Epidermal melanocyte (primary cell): ENCODE data around the gene CCDC61.

ENCODE experiments used
- DNase-seq: peaks from one replicate; pipeline ENCODE4 v3.0.0; 2011; ENCODE audit warnings: low spot score; ENCODE audit not compliant: insufficient read length

Gene CCDC61

GRCh38 chr19:45973553-45974338, 21.5 kb upstream of the CCDC61 start, which contains the start of gene NOVA2:
TSS of gene NOVA2 (minus strand) at chr19:45973865. CDS start at chr19:45973351, 514 bp downstream.
- no peak for DNase-seq

DNA sequence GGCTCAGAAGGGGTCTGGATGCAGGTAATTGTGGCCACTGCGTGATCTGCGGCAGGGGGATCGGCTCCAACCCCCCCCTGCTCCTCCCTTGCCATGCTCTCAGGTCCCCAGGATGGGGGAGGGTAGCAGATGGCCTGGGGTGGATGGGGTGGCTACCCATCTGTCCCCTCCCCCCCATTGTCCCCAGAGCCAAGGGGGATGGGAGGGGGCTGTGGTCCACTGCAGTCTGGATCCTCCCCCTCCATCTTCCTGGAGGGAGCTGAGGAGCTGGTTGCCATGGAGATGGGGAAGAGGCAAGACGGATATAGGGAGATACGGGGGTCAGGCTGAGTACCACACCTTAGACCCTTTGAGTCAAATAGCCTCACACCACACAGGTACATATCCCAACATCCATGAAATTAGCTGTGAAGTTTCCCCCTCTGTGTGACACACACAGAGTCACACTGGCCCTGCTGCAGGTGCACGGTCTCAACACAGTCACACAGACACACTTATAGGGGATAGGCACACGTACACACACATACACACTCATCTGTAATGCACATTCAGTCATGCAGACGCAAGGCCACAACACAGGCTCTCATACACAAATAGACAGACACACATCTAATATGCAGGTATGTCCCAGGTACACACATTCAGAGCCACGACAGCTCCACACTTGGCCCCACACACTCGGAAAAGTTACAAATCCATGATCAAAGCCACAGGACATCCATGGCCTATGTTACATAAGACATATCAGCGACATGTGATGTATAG, 19.8 kb upstream of the CCDC61 start:
- no peak for DNase-seq

- DNase-seq: no peak
Measured at GRCh38 chr19:45976178-45976577, 19.1 kb upstream of the CCDC61 start.

DNA sequence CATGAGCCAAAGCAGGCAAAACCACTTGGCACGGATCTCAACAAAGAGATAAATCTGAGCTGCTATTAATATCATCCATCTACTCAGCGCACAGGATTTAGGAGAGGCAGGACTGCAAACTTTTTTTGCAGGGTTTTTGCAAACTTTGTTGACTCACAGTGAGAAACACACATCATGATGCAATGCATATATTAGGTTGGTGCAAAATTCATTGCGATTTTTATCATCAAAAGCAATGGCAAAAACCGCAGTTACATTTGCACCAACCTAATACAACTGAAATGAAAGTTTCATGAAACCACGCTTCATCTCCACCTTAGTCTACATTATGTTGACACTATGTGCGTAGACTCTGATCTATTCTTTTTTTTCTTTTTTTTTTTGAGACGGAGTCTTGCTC, 17.1 kb upstream of the CCDC61 start:
- no peak for DNase-seq

DNA sequence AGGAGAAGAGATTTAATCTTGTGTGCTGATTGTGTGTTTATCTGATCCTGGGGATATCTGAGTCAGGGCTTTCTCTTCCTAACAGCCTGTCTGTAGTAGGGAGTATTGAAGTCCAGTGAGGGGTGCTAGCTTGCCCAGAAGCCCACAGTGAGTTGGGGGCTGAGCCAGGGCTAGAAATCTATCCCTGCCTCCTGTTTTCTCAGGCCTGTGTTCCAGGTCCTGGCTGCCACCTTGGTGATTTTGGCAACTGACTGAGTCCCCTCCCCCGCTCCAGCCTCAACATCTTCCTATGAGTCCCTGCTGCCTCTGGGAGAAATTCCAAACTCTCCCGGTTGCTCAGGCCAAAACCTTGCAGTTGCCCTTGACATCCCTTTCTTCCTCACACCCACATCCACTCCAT, 13.9 kb upstream of the CCDC61 start:
- DNase-seq: no peak

GRCh38 chr19:45985321-45985720, 9.9 kb upstream of the CCDC61 start:
- DNase-seq: no peak

DNA sequence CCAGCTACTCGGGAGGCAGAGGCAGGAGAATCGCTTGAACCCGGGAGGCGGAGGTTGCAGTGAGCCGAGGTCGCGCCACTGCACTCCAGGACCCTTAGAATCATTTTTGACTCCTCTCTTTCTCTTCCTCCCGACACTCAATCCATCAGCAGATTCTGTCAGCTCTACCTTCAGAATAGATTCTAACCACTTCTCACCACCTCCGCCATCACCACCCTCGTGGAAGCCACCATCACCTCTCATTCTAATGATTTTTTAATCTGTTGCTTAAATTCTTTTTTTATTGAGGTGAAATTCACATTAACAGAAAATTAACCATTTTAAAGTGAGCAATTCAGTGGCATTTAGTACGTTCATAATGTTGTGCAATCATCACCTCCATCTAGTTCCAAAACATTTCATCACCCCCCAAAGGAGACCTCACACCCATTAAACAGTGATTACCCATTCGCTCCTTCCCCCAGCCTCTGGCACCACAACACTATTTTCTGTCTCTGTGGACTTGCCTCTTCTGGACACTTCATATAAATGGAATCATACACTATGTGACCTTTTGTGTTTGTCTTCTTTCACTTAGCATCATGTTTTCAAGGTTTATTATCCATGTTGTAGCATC, 5.0 kb upstream of the CCDC61 start:
- no peak for DNase-seq

DNA sequence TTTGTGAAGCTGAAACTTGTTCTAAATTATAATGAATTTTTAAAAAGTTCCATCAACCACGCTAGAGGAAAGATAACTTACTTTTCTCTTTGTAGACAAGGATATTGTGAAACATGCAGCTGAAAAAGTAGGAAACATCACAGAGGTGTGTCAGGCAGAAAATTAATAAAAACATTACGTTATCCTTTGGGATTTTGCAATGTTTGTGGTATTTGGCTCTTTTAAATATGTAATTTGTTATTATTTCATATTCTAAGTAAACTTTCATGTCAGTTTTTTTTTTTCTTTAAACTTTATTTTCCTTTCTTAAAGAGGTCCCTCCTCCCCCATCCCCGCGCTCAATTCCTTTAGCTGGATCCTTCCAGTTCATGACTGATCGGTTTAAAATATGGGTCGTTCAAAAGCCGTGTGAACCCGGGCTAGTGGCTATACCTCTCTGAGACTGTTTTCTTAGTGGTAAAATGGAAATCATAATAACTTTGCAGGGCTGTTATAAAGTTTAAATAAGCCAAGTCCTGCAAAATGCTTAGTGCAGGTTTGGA, 740 bp upstream of the CCDC61 start:
- DNase-seq: no peak

DNA sequence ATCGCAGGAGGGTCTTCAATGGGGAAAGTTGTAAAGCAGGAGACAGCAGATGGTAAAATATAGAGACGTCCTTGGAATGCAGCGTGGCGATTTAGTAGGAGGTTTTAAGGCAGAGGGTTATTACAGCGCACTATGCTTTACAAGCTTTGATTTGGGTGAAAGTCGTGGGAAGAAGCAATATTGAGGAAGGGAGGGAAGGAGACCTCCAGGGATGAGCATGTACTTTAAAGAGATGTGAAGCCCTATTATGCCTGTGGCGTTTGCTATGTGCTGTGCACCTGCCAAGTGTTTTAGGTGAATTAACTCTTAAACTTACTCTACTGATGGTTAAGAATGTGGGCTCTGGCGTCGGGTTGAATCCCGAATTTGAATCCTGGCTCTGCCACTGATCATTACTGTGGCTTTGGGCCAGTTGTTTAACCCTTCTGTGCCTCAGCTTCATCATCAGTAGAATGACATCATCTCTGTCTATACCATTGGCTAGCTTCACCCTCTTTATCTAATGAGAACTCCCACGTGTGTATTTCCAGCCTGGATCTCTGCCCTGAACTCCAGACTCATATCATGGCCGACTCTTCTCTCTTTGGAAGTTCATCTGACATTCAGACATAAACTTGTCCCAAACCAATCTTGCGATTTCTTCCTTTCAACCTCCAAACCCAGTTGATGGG, 583 bp downstream of the CCDC61 start:
- no peak for DNase-seq

DNA sequence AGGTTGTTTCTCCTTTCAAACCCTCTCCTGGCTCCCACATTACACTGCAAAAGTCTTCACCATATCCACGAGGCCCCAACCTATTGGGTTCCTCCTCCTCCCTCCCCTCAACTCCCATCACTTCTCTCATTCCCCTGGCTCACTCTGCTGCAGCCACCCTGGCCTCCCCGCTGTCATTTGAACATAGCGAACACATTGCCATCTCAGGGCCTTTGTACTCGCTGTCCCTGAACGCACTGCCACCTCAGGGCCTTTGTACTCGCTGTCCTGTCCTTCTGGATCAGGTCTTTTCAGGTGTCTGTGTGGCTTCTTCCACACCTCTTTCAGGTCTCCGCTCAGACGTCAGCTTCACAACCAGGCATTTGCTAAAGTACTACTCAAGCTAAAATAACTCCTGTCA, 1.7 kb downstream of the CCDC61 start:
- no peak for DNase-seq

GRCh38 chr19:45998834-45999233, 3.6 kb downstream of the CCDC61 start:
- no peak for DNase-seq

DNA sequence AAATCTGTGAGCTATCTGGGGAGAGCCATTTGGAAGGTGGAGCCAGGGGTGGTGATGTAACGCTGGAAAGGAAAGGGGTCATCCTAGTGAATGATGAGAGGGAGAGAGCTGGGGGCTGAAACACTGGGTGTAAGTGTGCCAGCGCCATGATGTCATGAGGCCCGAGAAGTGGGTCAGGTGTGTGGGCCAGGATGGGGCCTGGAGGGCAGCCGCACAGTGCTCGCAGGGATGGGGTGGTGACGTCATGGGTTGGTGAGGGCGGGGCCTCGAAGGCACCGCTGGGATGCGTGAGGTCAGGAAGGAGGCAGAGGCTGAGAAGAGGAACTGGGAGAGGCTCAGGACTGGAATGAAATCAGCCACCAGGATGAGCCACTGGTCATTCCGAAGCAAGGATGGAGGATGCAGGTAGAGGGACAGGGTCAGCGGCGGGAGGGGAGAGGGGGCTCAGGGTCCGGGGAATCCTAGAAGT, 4.4 kb downstream of the CCDC61 start:
- DNase-seq: no peak

DNA sequence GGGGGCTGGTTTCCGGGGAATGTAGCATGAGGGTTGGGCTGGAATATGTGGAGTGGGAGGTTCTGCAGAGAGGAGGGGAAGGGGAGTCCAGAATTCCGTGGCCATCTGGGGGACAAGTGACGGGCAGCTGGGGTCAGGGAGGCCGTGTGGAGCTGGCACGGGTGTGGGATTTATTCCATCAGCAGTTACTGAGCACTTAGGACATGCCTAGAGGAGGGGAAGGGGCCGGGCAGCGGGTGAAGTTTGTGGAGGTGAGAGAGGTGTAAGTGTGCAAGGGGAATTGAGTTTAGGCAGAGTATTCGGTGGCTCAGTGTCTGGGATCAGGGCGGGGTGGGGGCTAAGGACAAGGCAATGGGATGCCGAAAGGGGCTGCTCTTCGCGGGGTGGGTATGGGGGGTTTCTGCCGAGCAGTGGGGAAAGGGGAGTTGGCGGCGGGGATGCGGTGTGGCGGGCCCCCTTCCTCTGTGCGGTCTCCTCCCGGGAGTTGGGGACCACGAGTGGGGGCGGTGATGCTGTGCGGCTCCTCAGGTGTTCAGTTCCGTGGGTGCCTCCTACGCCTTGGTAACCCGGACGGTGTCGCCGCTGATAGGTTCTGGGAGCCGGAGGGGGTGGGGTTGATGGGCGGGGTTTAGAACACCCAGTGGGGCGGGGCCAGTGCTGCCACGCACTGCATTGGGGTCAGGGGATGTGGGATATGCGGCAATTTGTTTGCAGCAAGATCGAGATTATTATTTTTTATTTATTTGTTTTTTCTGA, 5.4 kb downstream of the CCDC61 start:
- DNase-seq: no peak

DNA sequence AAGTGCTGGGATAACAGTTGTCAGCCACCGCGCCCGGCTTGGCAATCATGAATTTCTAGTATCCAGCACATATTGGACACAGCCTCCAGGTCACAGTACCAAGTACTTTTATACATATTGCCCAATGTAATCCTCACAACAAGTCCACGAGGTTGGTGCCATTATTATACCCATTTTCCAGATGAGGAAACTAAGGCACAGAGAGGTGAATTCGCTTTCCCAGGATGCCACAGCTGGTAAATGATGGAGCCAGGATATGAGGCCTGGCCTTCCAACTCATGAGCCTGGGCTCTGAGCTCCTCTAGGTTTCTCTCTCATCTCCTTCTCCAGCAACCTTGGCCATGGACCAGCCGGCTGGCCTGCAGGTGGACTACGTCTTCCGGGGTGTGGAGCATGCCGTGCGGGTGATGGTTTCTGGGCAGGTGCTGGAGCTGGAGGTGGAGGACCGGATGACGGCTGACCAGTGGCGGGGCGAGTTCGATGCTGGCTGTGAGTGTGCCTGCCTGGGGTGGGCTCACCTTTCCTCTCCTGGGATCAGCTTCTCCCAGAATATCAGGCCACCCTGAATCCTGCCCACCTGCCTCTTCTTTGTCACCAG, 7.5 kb downstream of the CCDC61 start:
- DNase-seq: no peak

- DNase-seq: no peak
Measured at GRCh38 chr19:46006411-46006810, 11.1 kb downstream of the CCDC61 start.

GRCh38 chr19:46009530-46010510, 14.6 kb downstream of the CCDC61 start:
- DNase-seq: peak; percentile 54

GRCh38 chr19:46014534-46014933, 19.3 kb downstream of the CCDC61 start:
- DNase-seq: no peak

DNA sequence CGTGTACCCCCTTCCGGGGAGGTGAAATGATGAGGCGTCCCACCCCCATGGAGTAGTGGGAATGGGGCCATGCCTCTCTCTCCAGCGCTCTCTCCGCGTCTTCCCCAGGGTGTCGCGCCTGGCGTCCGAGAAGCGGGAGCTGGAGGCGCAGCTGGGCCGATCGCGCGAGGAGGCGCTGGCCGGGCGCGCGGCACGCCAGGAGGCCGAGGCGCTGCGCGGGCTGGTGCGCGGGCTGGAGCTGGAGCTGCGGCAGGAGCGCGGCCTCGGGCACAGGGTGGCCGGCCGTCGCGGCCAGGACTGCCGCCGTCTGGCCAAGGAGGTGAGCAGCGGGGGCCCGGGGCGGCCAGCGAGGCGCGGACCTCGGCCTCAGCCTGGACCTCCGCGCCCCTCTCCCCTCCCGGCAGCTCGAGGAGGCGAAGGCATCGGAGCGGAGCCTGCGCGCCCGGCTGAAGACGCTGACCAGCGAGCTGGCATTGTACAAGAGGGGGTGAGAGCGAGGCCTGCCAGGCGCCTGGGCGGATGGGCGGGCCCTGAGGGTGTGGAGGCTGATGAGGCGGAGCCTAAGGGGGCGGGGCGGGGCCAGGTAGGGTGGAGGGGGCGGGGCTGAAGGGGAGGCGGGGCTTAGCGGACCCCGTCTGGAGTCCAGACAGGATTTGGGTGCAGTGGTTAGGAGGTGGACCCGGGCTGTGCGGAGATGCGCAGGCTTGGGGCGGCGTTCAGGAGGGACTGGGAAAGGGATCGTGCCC, 19.8 kb downstream of the CCDC61 start:
- DNase-seq: no peak
